Cerebellar cortex (tissue), 1 donor: ENCODE data around the gene ZNF549.
"Not testable (repeated sequence)": the region's sequence is repeated elsewhere in the genome, so short reads cannot be mapped to it uniquely, and the experiment has no call there.

Experiments used
- DNase-seq: peaks from one replicate; pipeline ENCODE4 v3.0.0-alpha.2; 2015; ENCODE audit warnings: low spot score

The ZNF549 gene

GRCh38 chr19:57527136-57527881 lies at the start of gene ZNF549:
TSS of gene ZNF549 (plus strand) at chr19:57527356. CDS start at chr19:57527574, 218 bp downstream.
- peak; percentile 96 for DNase-seq

GRCh38 chr19:57487477-57488298 lies 39.5 kb upstream of the ZNF549 start, which contains the start of gene ZNF419:
TSS of gene ZNF419 (plus strand) at chr19:57487750. CDS start at chr19:57487951, 201 bp downstream.
- peak; percentile 94 for DNase-seq

- not testable (repeated sequence) for DNase-seq
These were observed 38.9 kb upstream of the ZNF549 start for GRCh38 chr19:57488299-57488644.

DNA sequence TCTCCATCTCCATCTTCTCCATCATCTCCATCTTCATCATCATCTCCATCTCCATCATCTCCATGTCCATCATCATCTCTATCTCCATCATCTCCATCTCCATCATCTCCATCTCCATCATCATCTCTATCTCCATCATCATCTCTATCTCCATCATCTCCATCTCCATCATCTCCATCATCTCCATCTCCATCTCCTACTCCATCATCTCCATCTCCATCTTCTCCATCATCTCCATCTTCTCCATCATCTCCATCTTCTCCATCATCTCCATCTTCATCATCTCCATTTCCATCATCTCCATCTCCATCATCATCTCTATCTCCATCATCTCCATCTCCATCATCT lies 27.9 kb upstream of the ZNF549 start:
- not testable (repeated sequence) for DNase-seq

GRCh38 chr19:57499680-57500395 lies 27.3 kb upstream of the ZNF549 start, which contains the start of gene ZNF773:
TSS of gene ZNF773 (plus strand) at chr19:57499938. CDS start at chr19:57500081, 143 bp downstream.
- peak; percentile 95 for DNase-seq

DNA sequence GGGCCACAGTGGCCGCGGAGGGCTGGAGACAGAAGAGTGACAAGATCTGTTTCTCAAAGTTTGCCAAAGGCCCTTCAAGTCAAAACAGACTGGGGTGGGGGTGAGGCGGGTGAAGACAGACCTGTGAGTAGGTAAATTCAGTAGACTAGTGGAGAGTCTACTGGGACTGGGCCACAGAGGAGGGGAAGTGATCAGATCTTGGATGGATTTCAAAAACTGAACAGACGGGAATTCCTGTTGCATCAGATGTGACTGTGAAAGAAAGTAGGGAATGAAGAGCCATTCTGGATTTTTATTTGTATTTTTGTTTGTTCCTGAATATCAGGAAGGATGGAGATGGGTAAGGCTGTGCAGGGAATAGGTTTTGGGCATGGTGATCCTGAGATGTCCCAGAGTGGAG lies 26.8 kb upstream of the ZNF549 start:
- not testable (repeated sequence) for DNase-seq

DNA sequence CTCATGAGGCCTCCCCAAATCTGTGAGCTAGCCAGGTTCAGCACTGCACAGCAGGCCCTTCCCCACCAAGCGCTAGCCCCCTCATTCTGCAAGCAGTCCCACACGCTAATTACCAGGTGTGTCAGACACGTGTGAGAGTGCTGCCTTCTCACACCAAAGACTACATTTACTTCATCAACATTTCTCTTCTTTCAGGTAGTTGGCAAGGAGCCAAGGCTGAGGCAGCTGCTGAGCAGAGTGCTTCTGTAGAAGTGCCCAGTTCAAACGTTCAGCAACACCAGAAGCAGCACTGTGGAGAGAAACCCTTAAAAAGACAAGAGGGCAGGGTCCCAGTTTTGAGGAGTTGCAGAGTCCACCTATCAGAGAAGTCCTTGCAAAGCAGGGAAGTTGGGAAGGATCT lies 21.0 kb upstream of the ZNF549 start:
- no peak for DNase-seq

- DNase-seq, result no peak
These were observed 15.7 kb upstream of the ZNF549 start for GRCh38 chr19:57511484-57511883.

- DNase-seq, result peak; percentile 10
These were observed 14.3 kb upstream of the ZNF549 start for GRCh38 chr19:57512845-57513244.

DNA sequence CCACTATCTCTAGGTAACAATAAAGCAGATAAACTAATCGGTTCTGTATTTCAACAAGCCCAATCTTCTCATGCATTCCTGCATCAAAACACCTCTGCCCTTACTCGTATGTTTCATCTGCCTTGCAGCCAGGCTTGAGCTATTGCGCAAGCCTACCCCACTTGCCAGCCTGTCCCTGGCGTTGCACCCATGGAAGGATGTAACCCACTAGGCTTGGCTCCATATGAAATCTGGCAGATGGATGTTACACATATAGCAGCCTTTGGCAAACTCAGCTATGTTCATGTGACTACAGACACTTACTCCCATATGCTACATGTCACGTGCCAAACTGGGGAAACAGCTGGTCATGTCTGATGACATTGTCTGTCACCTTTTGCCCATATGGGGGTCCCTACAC lies 11.9 kb upstream of the ZNF549 start:
- no peak for DNase-seq

GRCh38 chr19:57518021-57518420 lies 9.1 kb upstream of the ZNF549 start:
- not testable (repeated sequence) for DNase-seq

- no peak for DNase-seq
These were observed 10.9 kb downstream of the ZNF549 start for GRCh38 chr19:57537953-57538547.

DNA sequence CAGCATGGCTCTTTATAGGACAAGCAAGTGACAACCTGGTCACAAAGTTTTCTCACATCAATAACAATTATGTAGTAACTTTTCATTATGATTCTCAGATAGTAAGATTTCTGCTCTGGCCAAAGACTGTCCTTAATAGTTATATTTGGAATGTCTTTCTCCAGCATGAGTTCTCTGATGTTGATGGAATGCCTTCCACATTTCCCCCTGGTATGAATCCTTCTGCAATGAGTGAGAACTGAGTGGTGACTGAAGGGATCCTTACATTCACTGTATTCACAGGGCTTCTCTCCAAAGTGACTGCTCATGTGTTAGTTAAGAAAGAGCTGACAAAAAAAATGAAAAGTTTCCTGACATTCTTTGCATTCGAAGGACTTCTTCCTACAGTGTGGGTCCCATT lies 19.4 kb downstream of the ZNF549 start:
- DNase-seq, result no peak

DNA sequence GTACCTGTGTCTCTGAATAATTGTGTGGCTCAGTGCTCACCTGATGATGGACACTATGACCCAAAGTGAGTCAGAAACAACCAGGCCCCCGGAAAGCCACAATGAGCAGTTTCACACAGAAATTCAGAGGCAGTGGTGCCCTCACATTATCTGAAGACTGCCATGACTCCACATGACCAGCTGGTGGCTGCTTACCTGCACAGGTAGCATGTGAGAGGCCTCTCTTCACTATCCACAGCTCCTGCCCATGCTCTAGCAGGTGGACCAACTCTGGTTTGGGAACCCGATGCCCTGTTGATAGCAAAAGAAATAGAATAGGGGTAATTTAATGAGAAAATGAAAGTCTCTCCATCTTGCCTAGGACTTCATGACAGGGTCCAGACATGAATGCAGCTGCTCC lies 25.3 kb downstream of the ZNF549 start:
- DNase-seq, result no peak

- no peak for DNase-seq
These were observed 30.5 kb downstream of the ZNF549 start for GRCh38 chr19:57557659-57558058.

- DNase-seq, result peak; percentile 24
These were observed 31.4 kb downstream of the ZNF549 start for GRCh38 chr19:57558525-57558924.

DNA sequence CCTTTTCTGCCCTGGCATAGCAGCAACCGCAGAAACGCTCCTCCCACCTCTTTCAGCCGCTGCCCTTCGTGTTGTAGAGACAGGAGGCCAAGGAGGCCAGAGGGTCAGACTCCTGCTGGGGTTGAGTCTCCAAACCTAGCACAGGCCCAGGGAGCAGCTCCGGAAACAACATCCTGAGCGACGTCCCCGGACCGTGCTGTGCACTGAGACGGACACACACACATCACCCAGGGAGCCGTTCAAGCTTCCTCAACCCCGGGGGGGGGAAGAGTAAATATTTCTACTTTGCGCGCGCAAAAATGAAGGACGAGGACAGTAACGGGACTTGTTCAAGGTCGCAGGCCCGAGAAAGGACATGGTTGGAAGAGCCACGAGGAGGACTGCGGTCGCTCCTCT lies 31.9 kb downstream of the ZNF549 start:
- peak; percentile 11 for DNase-seq

- peak; percentile 92 for DNase-seq
These were observed 32.4 kb downstream of the ZNF549 start, which contains the start of gene ZNF550 for GRCh38 chr19:57559404-57560025. TSS of gene ZNF550 (minus strand) at chr19:57559863. CDS start at chr19:57559682, 181 bp downstream.

DNA sequence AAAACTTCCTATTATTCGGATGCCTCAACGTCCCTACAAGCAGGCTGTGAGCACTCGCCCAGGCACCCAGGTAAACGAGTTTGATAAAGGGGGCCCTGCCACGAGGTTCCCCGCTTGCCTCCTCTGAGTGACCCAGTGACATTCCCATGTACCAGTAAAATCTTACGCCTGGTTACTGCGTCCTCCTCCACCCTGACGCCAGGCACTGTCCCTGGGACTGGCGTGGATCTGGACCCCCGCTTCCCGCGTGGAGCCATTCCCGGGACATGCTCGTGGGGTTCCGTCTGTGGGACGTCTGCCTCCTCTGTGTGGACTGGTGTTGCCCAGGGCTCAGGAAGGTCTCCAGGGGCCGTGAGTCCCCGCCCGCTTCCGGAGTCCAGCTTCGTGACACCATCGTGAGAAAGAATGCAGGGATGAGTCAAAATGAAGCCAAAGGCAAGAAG lies 32.9 kb downstream of the ZNF549 start:
- no peak for DNase-seq

- DNase-seq, result no peak
These were observed 36.4 kb downstream of the ZNF549 start for GRCh38 chr19:57563547-57563946.
